G401.6 (cell line): ENCODE data around the gene TBC1D10A.

Experiments
- FAIRE-seq: peaks from 2 replicates; lab custom pipeline; 2012; peaks lifted over from hg19 to GRCh38; lab: Jason Lieb, UNC

TBC1D10A gene

GRCh38 chr22:30285176-30285845 is 41.4 kb downstream of the TBC1D10A start:
- FAIRE-seq = no peak

GRCh38 chr22:30284666-30285065 is 42.1 kb downstream of the TBC1D10A start:
- FAIRE-seq = no peak

- no peak for FAIRE-seq
Observed at GRCh38 chr22:30284172-30284571, 42.6 kb downstream of the TBC1D10A start.

- FAIRE-seq = no peak
Observed at GRCh38 chr22:30283342-30283741, 43.4 kb downstream of the TBC1D10A start.

GRCh38 chr22:30282616-30283046 is 44.1 kb downstream of the TBC1D10A start:
- no peak for FAIRE-seq

- FAIRE-seq = peak; percentile 91
Observed at GRCh38 chr22:30280505-30280904, 46.2 kb downstream of the TBC1D10A start.

- FAIRE-seq = no peak
Observed at GRCh38 chr22:30279932-30280331, 46.8 kb downstream of the TBC1D10A start.

GRCh38 chr22:30279046-30279788 is 47.5 kb downstream of the TBC1D10A start:
- no peak for FAIRE-seq

- no peak for FAIRE-seq
Observed at GRCh38 chr22:30277547-30278344, 49.0 kb downstream of the TBC1D10A start.

- no peak for FAIRE-seq
Observed at GRCh38 chr22:30276039-30276438, 50.7 kb downstream of the TBC1D10A start.

GRCh38 chr22:30275625-30276024 is 51.1 kb downstream of the TBC1D10A start:
- FAIRE-seq = no peak

GRCh38 chr22:30274437-30274812 is 52.3 kb downstream of the TBC1D10A start:
- no peak for FAIRE-seq

- FAIRE-seq = no peak
Observed at GRCh38 chr22:30273711-30274436, 52.9 kb downstream of the TBC1D10A start.

- no peak for FAIRE-seq
Observed at GRCh38 chr22:30272781-30273601, 53.8 kb downstream of the TBC1D10A start.

GRCh38 chr22:30270832-30271231 is 55.9 kb downstream of the TBC1D10A start:
- no peak for FAIRE-seq

- FAIRE-seq = no peak
Observed at GRCh38 chr22:30268331-30268730, 58.4 kb downstream of the TBC1D10A start.

GRCh38 chr22:30267382-30268302 is 59.1 kb downstream of the TBC1D10A start:
- FAIRE-seq = no peak

GRCh38 chr22:30266445-30267381 is 60.0 kb downstream of the TBC1D10A start, which contains the start of gene OSM:
OSM (minus strand) TSS chr22:30266851; CDS start chr22:30266799, 52 bp downstream.
- FAIRE-seq = no peak

- no peak for FAIRE-seq
Observed at GRCh38 chr22:30265823-30266444, 60.8 kb downstream of the TBC1D10A start.
